SK-N-SH treated with all-trans-retinoic acid at 6 μM for 48 hours (cell line): ENCODE measurements around the gene ERMARD.

Experiments
- ATAC-seq: fragments of 200-7000 bp; cut with Tn5 transposase; 3 replicates; pipeline ENCODE4 v1.9.1; 2020; ENCODE audit warnings: mild to moderate bottlenecking, moderate library complexity
- ARNTL ChIP-seq: fragments of 450-650 bp; formaldehyde crosslinking; IDR thresholded peaks from 2 replicates; pipeline ENCODE4 v1.5.0; 2020; ENCODE audit warnings: low read depth, mild to moderate bottlenecking, moderate library complexity, borderline replicate concordance
- BACH2 ChIP-seq: fragments of 250-450 bp; sonication (Bioruptor Pico); IDR thresholded peaks from 2 replicates; pipeline ENCODE4 v1.9.0; 2021; ENCODE audit warnings: mild to moderate bottlenecking, borderline replicate concordance
- CSDC2 ChIP-seq: fragments of 250-450 bp; sonication (Bioruptor Pico); IDR thresholded peaks from 2 replicates; pipeline ENCODE4 v1.5.0; 2020; ENCODE audit warnings: mild to moderate bottlenecking, moderate library complexity
- ESRRG ChIP-seq: fragments of 250-450 bp; sonication (Bioruptor Pico); IDR thresholded peaks from 2 replicates; pipeline ENCODE4 v1.6.1; 2021; ENCODE audit warnings: mild to moderate bottlenecking
- ISL1 ChIP-seq: fragments of 250-450 bp; sonication (Bioruptor Pico); IDR thresholded peaks from 2 replicates; pipeline ENCODE4 v2.1.2; 2022; ENCODE audit warnings: mild to moderate bottlenecking, moderate library complexity
- OSR1 ChIP-seq: fragments of 250-450 bp; sonication (Bioruptor Pico); IDR thresholded peaks from 2 replicates; pipeline ENCODE4 v1.8.0; 2022; ENCODE audit warnings: moderate library complexity, mild to moderate bottlenecking, inconsistent platforms
- PPARA ChIP-seq: fragments of 250-450 bp; sonication (Bioruptor Pico); IDR thresholded peaks from 2 replicates; pipeline ENCODE4 v1.5.0; 2020; ENCODE audit warnings: mild to moderate bottlenecking, borderline replicate concordance
- RARB ChIP-seq: fragments of 250-450 bp; sonication (Bioruptor Pico); IDR thresholded peaks from 2 replicates; pipeline ENCODE4 v1.8.0; 2021; ENCODE audit warnings: mild to moderate bottlenecking, moderate library complexity
- SNAI2 ChIP-seq: fragments of 250-450 bp; sonication (Bioruptor Pico); IDR thresholded peaks from 2 replicates; pipeline ENCODE4 v1.5.0; 2020; ENCODE audit warnings: mild to moderate bottlenecking, moderate library complexity
- TCF4 ChIP-seq: fragments of 250-450 bp; sonication (Bioruptor Pico); IDR thresholded peaks from 2 replicates; pipeline ENCODE4 v1.8.0; 2021; ENCODE audit warnings: mild to moderate bottlenecking, moderate library complexity, borderline replicate concordance
- TOX ChIP-seq: fragments of 250-450 bp; sonication (Bioruptor Pico); IDR thresholded peaks from 2 replicates; pipeline ENCODE4 v1.8.0; 2021; ENCODE audit warnings: mild to moderate bottlenecking, moderate library complexity, borderline replicate concordance
- ZC3H10 ChIP-seq: fragments of 250-450 bp; sonication (Bioruptor Pico); IDR thresholded peaks from 2 replicates; pipeline ENCODE4 v1.5.1; 2021; ENCODE audit warnings: mild to moderate bottlenecking, moderate library complexity
- ZFP3 ChIP-seq: fragments of 250-450 bp; sonication (Bioruptor Pico); IDR thresholded peaks from 2 replicates; pipeline ENCODE4 v1.5.0; 2020; ENCODE audit warnings: mild to moderate bottlenecking, moderate library complexity
- ZFP30 ChIP-seq: fragments of 450-650 bp; formaldehyde crosslinking; IDR thresholded peaks from 2 replicates; pipeline ENCODE4 v1.5.0; 2022; ENCODE audit warnings: mild to moderate bottlenecking, moderate library complexity
- ZNF565 ChIP-seq: fragments of 450-650 bp; formaldehyde crosslinking; conservative IDR thresholded peaks from 2 replicates; pipeline ENCODE4 v1.5.0; 2020; ENCODE audit warnings: low read depth, mild to moderate bottlenecking, moderate library complexity
- ZNF70 ChIP-seq: fragments of 450-650 bp; formaldehyde crosslinking; IDR thresholded peaks from 2 replicates; pipeline ENCODE4 v1.5.0; 2020; ENCODE audit warnings: mild to moderate bottlenecking, moderate library complexity
- ZNF8 ChIP-seq: fragments of 450-650 bp; formaldehyde crosslinking; IDR thresholded peaks from 2 replicates; pipeline ENCODE4 v1.5.0; 2020; ENCODE audit warnings: mild to moderate bottlenecking, moderate library complexity
- TF ChIP-seq, protein P1 (sequence below): fragments of 250-450 bp; sonication (Bioruptor Pico); IDR thresholded peaks from 2 replicates; pipeline ENCODE4 v1.5.1; 2021; ENCODE audit warnings: mild to moderate bottlenecking, moderate library complexity
- TF ChIP-seq, protein P2 (sequence below): fragments of 250-450 bp; sonication (Bioruptor Pico); IDR thresholded peaks from 2 replicates; pipeline ENCODE4 v1.5.0; 2020; ENCODE audit warnings: mild to moderate bottlenecking, moderate library complexity
- TF ChIP-seq, protein P3 (sequence below): fragments of 250-450 bp; sonication (Bioruptor Pico); IDR thresholded peaks from 2 replicates; pipeline ENCODE4 v1.8.0; 2021; ENCODE audit warnings: low read depth, mild to moderate bottlenecking, moderate library complexity, borderline replicate concordance
- TF ChIP-seq, protein P4 (sequence below): fragments of 250-450 bp; sonication (Bioruptor Pico); IDR thresholded peaks from 2 replicates; pipeline ENCODE4 v1.8.0; 2020; ENCODE audit warnings: mild to moderate bottlenecking, moderate library complexity, borderline replicate concordance
- TF ChIP-seq, protein P5 (sequence below): fragments of 250-450 bp; sonication (Bioruptor Pico); IDR thresholded peaks from 2 replicates; pipeline ENCODE4 v1.5.1; 2020; ENCODE audit warnings: low read depth, mild to moderate bottlenecking, moderate library complexity

Gene ERMARD

DNA sequence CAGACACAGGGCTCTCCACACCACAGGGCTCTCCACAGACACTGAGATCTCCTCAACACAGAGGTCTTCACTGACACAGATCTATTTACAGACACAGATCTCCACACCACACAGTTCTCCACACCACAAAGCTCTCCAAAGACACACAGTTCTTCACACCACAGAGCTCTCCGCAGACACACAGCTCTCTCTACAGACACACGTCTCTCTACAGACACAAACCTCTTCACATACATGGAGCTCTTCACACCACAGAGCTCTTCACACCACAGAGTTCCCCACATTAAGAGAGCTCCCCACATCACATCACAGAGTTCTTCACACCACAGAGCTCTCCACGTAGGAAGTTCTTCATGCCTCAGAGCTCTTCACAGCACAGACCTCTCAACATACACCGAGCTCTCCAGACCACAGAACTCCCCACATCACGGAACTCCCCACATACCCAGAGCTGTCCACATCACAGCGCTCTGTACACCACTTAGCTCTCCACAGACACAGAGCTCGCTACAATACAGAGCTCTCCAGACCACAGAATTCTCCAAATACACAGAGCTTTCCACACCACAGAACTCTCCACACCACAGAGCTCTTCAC, 53.9 kb downstream of the ERMARD start:
- TF ChIP-seq TCF4 (no peak), CSDC2 (CRISPR knock-in tag) (no peak), ZFP30 (CRISPR knock-in tag) (no peak), ZC3H10 (no peak), ZNF565 (CRISPR knock-in tag) (no peak), OSR1 (CRISPR knock-in tag) (no peak), ZNF70 (CRISPR knock-in tag) (no peak), PPARA (no peak)
- TF ChIP-seq, protein P1, sequence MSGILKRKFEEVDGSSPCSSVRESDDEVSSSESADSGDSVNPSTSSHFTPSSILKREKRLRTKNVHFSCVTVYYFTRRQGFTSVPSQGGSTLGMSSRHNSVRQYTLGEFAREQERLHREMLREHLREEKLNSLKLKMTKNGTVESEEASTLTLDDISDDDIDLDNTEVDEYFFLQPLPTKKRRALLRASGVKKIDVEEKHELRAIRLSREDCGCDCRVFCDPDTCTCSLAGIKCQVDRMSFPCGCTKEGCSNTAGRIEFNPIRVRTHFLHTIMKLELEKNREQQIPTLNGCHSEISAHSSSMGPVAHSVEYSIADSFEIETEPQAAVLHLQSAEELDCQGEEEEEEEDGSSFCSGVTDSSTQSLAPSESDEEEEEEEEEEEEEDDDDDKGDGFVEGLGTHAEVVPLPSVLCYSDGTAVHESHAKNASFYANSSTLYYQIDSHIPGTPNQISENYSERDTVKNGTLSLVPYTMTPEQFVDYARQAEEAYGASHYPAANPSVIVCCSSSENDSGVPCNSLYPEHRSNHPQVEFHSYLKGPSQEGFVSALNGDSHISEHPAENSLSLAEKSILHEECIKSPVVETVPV, result no peak
- TF ChIP-seq, protein P2, sequence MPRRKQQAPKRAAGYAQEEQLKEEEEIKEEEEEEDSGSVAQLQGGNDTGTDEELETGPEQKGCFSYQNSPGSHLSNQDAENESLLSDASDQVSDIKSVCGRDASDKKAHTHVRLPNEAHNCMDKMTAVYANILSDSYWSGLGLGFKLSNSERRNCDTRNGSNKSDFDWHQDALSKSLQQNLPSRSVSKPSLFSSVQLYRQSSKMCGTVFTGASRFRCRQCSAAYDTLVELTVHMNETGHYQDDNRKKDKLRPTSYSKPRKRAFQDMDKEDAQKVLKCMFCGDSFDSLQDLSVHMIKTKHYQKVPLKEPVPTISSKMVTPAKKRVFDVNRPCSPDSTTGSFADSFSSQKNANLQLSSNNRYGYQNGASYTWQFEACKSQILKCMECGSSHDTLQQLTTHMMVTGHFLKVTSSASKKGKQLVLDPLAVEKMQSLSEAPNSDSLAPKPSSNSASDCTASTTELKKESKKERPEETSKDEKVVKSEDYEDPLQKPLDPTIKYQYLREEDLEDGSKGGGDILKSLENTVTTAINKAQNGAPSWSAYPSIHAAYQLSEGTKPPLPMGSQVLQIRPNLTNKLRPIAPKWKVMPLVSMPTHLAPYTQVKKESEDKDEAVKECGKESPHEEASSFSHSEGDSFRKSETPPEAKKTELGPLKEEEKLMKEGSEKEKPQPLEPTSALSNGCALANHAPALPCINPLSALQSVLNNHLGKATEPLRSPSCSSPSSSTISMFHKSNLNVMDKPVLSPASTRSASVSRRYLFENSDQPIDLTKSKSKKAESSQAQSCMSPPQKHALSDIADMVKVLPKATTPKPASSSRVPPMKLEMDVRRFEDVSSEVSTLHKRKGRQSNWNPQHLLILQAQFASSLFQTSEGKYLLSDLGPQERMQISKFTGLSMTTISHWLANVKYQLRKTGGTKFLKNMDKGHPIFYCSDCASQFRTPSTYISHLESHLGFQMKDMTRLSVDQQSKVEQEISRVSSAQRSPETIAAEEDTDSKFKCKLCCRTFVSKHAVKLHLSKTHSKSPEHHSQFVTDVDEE, result no peak
- no peak for ATAC-seq

DNA sequence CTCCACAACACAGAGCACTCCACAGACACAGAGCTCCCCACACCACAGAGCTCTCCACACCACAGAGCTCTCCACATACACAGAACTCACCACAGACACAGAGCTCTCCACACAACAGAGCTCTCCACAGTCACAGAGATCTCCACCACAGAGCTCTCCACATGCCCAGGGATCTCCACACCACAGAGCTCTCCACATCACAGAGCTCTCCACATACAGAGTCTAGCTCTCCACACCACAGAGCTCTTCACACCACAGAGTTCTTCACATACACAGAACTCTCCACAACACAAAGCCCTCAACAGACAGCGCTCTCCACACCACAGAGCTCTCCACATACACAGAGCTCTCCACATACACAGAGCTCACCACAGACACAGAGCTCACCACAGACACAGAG, 55.3 kb downstream of the ERMARD start:
- no peak for TF ChIP-seq ZNF565 (CRISPR knock-in tag)
- TF ChIP-seq RARB (CRISPR knock-in tag), result no peak
- TF ChIP-seq, protein P3, sequence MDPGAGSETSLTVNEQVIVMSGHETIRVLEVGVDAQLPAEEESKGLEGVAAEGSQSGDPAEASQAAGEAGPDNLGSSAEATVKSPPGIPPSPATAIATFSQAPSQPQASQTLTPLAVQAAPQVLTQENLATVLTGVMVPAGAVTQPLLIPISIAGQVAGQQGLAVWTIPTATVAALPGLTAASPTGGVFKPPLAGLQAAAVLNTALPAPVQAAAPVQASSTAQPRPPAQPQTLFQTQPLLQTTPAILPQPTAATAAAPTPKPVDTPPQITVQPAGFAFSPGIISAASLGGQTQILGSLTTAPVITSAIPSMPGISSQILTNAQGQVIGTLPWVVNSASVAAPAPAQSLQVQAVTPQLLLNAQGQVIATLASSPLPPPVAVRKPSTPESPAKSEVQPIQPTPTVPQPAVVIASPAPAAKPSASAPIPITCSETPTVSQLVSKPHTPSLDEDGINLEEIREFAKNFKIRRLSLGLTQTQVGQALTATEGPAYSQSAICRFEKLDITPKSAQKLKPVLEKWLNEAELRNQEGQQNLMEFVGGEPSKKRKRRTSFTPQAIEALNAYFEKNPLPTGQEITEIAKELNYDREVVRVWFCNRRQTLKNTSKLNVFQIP (CRISPR knock-in tag), result no peak
- TF ChIP-seq ZNF8, result no peak
- TF ChIP-seq TOX, result no peak
- TF ChIP-seq, protein P2, result no peak
- TF ChIP-seq ARNTL (CRISPR knock-in tag), result no peak
- TF ChIP-seq ZFP3, result no peak
- no peak for TF ChIP-seq ESRRG
- TF ChIP-seq, protein P4, sequence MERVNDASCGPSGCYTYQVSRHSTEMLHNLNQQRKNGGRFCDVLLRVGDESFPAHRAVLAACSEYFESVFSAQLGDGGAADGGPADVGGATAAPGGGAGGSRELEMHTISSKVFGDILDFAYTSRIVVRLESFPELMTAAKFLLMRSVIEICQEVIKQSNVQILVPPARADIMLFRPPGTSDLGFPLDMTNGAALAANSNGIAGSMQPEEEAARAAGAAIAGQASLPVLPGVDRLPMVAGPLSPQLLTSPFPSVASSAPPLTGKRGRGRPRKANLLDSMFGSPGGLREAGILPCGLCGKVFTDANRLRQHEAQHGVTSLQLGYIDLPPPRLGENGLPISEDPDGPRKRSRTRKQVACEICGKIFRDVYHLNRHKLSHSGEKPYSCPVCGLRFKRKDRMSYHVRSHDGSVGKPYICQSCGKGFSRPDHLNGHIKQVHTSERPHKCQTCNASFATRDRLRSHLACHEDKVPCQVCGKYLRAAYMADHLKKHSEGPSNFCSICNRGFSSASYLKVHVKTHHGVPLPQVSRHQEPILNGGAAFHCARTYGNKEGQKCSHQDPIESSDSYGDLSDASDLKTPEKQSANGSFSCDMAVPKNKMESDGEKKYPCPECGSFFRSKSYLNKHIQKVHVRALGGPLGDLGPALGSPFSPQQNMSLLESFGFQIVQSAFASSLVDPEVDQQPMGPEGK (CRISPR knock-in tag), result no peak
- TF ChIP-seq BACH2 (CRISPR knock-in tag), result no peak
- no peak for TF ChIP-seq ZNF70 (CRISPR knock-in tag)
- no peak for TF ChIP-seq ZC3H10
- no peak for TF ChIP-seq ISL1
- no peak for TF ChIP-seq PPARA
- ATAC-seq, result no peak

DNA sequence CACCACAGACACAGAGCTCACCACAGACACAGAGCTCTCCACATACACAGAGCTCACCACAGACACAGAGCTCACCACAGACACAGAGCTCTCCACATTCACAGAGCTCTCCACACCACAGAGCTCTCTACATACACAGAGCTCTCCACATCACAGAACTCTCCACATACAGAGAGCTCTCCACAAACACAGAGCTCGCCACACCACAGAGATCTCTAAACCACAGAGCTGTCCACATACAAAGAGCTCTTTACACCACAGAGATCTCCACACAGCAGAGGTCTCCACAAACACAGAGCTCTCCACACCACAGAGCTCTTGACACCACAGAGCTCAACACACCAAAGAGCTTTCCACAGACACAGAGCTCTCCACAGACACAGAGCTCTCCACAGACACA, 55.8 kb downstream of the ERMARD start:
- TF ChIP-seq, protein P5, sequence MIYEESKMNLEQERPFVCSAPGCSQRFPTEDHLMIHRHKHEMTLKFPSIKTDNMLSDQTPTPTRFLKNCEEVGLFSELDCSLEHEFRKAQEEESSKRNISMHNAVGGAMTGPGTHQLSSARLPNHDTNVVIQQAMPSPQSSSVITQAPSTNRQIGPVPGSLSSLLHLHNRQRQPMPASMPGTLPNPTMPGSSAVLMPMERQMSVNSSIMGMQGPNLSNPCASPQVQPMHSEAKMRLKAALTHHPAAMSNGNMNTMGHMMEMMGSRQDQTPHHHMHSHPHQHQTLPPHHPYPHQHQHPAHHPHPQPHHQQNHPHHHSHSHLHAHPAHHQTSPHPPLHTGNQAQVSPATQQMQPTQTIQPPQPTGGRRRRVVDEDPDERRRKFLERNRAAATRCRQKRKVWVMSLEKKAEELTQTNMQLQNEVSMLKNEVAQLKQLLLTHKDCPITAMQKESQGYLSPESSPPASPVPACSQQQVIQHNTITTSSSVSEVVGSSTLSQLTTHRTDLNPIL, result no peak
- TF ChIP-seq ISL1, result no peak
- TF ChIP-seq BACH2 (CRISPR knock-in tag), result no peak
- no peak for TF ChIP-seq SNAI2 (CRISPR knock-in tag)
- TF ChIP-seq PPARA, result no peak
- no peak for TF ChIP-seq ZC3H10
- TF ChIP-seq, protein P2, result no peak
- no peak for TF ChIP-seq ZNF70 (CRISPR knock-in tag)
- TF ChIP-seq, all 23 proteins: peak for 0
- ATAC-seq, result no peak
